Ascending aorta (tissue), 2 donors: ENCODE data around the gene CDK9. TPM values are rescaled to one million over a fixed set of nuclear protein-coding genes. Genes with fewer than 3 reads are reported as not detected.
A peak's percentile ranks its signal among the peaks of the same experiment; 100 is the strongest.
"Not testable (repeated sequence)": the region's sequence is repeated elsewhere in the genome, so short reads cannot be mapped to it uniquely, and the experiment has no call there.

Experiments
- DNase-seq, 2 donors: peaks; one replicate each; pipeline ENCODE4 v3.0.0-alpha.2; 2019; ENCODE audit warnings: low spot score in 2 of 2
- H3K27ac ChIP-seq, 2 donors: fragments of 200-600 bp; sonication (generic); one replicate each; pipeline ENCODE4 v1.5.1; 2016 to 2017; ENCODE audit warnings: mild to moderate bottlenecking in 1 of 2
- H3K27me3 ChIP-seq: fragments of 200-600 bp; sonication (generic); one replicate; pipeline ENCODE4 v1.5.1; 2017
- H3K36me3 ChIP-seq, 2 donors: fragments of 200-600 bp; sonication (generic); one replicate each; pipeline ENCODE4 v1.5.1; 2016
- H3K4me1 ChIP-seq, 2 donors: fragments of 200-600 bp; sonication (generic); one replicate each; pipeline ENCODE4 v1.5.1; 2016 to 2017; ENCODE audit warnings: mild to moderate bottlenecking in 1 of 2
- H3K4me3 ChIP-seq, 2 donors: fragments of 200-600 bp; sonication (generic); one replicate each; pipeline ENCODE4 v1.5.1; 2016 to 2017; ENCODE audit warnings: mild to moderate bottlenecking in 1 of 2
- H3K9me3 ChIP-seq, 2 donors: fragments of 200-600 bp; sonication (generic); one replicate each; pipeline ENCODE4 v1.5.1; 2016
- intact Hi-C: fragments of 100-400 bp; cut with DNase I; formaldehyde crosslinking; loops from one replicate; pipeline ENCODE4 v1.15.1; 2023
- total RNA-seq: library from RNA; depleted of rRNA; stranded (reverse); fragments of >200 nt; gene quantifications from one replicate; pipeline ENCODE4 v1.1.0, GENCODE V29; 2016
- TF ChIP-seq, protein P1 (sequence below), 3 experiments: fragments of 200-600 bp in 2 of 3; fragments of 450-650 bp in 1 of 3; sonication (generic) in 2 of 3; IDR thresholded peaks; one replicate each; pipeline ENCODE4 v1.5.1; 2016 to 2019; ENCODE audit warnings: antibody characterized with exemption in 3 of 3, mild to moderate bottlenecking in 1 of 3, moderate library complexity in 1 of 3

Gene CDK9
- total RNA-seq, 1 donor from 2014 or later, result 470 TPM

DNA sequence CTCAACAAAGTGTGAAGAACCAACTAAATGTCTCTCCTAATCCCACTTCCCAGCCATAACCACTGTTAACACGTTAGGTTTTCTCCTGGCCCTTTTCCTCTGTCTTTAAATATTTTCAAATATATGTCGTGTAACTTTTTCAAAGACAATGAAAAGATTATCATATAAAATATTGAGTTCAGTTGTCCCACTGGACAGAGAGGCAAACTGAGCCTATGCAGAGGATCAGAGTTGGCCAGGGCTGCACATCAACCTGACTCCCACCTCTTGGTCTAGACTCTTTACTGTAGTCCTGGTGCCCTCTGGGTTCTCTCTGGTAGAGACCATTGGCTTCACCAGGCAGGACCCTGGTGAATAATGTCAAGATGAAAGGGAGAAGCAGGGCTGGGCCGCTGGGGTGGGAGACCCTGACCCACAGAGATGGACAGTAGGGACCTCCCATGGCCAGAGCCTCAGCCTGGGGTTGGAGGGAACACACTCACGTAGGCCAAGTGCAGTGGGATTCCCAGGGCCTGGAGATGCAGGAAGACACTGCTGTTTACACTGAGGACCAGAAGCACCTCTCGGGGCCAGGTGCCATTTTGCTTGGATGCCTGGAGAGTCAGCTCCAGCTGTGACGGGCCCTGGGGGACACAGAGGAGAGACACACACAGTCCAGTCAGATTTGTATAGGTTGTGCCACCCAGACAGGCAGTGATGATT is 43.5 kb downstream of the CDK9 start:
- intact Hi-C loops, result loop anchor here (2.0 to 5.0 kb wide), 2 partner anchors 33 to 41 kb away; no protein-coding TSS in a partner anchor

DNA sequence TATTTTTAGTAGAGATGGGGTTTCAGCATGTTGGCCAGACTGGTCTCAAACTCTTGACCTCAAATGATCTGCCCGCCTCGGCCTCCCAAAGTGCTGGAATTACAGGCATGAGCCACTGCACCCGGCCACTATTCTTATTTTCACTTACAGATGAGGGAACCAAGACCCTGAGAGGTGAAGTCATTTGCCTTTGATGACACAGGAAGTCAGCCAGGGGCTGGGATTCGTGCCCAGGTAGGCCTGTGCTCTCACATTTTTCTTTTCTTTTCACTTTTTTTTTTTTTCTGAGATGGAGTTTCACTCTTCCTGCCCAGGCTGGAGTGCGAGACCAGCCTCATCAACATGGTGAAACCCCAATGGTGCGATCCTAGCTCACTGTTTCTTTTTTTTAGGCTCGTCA is 46.4 kb downstream of the CDK9 start:
- Histone ChIP-seq H3K27ac (peak overlapping the region; percentile 95 to 97), H3K27me3 (no peaks in the 10 kb centered on the region), H3K9me3 (no peaks in the 10 kb centered on the region), H3K4me1 (peaks cover 41 to 88% of the 10 kb centered on the region in 2 donors), H3K4me3 (peak overlapping the region in 1 of 2 donors; percentile 20), H3K36me3 (peaks cover 4 to 9% of the 10 kb centered on the region in 2 donors)
- TF ChIP-seq, protein P1, sequence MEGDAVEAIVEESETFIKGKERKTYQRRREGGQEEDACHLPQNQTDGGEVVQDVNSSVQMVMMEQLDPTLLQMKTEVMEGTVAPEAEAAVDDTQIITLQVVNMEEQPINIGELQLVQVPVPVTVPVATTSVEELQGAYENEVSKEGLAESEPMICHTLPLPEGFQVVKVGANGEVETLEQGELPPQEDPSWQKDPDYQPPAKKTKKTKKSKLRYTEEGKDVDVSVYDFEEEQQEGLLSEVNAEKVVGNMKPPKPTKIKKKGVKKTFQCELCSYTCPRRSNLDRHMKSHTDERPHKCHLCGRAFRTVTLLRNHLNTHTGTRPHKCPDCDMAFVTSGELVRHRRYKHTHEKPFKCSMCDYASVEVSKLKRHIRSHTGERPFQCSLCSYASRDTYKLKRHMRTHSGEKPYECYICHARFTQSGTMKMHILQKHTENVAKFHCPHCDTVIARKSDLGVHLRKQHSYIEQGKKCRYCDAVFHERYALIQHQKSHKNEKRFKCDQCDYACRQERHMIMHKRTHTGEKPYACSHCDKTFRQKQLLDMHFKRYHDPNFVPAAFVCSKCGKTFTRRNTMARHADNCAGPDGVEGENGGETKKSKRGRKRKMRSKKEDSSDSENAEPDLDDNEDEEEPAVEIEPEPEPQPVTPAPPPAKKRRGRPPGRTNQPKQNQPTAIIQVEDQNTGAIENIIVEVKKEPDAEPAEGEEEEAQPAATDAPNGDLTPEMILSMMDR (IDR thresholded peaks at IDR 0.05), result no peak
- peak in 1 of 2 donors; percentile 84 for DNase-seq
- intact Hi-C loops, result loop anchor here (2.0 kb wide), 1 partner anchor 29 kb away; the partner anchor contains the start of gene FPGS

More for the DNA sequence above, 43.5 kb downstream of the CDK9 start:
- H3K36me3 ChIP-seq, result peaks cover 31 to 37% of the 10 kb centered on the region in 2 donors
- H3K4me1 ChIP-seq, result peaks cover 20 to 65% of the 10 kb centered on the region in 2 donors
- TF ChIP-seq, protein P1 (IDR thresholded peaks at IDR 0.05), result no peak
- no peaks in the 10 kb centered on the region for H3K9me3 ChIP-seq
- H3K27me3 ChIP-seq, result no peaks in the 10 kb centered on the region
- H3K27ac ChIP-seq, result peak overlapping the region; percentile 89 to 95
- DNase-seq, result no peak
- no peak overlapping the region for H3K4me3 ChIP-seq

DNA sequence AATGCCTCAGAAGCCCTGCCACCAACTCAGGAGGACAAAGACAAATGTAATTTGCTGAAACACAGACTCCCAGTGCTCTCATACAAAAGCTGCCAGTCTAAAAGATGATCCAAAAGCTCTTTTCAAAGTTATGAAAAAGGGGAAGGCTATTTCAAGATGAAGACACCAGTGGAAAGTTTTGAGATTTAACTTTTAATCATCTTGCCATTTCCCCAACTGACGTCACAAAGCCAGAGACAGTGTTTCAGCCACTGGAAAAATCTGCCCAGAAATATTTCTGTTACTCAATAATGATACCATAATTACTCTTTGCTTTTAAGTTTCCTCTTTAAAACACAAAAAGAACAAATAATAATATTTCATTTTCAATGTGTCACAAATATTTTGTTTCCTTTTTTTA is 47.7 kb downstream of the CDK9 start:
- TF ChIP-seq, protein P1 (IDR thresholded peaks at IDR 0.05), result no peak
- Histone ChIP-seq H3K9me3 (no peaks in the 10 kb centered on the region), H3K27ac (peak overlapping the region; percentile 95 to 97), H3K4me3 (no peak overlapping the region), H3K27me3 (no peaks in the 10 kb centered on the region), H3K4me1 (peaks cover 49 to 87% of the 10 kb centered on the region in 2 donors), H3K36me3 (peaks cover 0 to 7% of the 10 kb centered on the region in 2 donors)
- intact Hi-C loops, result loop anchor here (2.0 kb wide), 1 partner anchor 31 kb away; the partner anchor contains the start of gene FPGS
- DNase-seq, result no peak

DNA sequence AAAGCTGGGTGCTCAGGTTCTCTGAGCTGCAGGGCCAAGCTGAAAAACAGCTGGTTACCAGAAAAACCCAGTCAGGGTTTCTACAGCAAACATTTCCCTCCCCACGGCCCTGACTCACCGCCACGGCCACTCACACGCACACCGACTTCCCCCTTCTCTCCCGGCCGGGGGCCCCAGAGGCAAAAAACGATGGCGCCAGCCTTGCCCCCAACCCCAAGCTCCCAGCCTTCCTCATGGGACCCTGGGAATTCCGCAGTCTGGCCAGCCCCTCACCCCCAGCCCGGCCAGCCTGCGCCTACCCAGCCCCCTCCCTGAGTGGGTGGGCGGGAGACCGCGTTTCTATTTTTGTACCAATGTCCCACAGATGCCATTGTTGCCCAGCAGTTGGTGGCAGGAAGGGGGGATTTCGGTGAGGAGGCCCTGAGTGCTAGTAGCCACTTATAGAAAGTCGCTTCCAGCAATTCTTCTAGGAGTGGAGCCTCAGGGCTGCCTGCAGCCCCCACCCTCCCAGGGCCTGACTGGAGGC is 50.2 kb downstream of the CDK9 start:
- peak overlapping the region; percentile 95 to 97 for H3K27ac ChIP-seq
- peaks cover 11 to 17% of the 10 kb centered on the region in 2 donors for H3K36me3 ChIP-seq
- DNase-seq, result peak in 1 of 2 donors; percentile 86
- intact Hi-C loops, result no loop called here
- H3K27me3 ChIP-seq, result no peaks in the 10 kb centered on the region
- peak overlapping the region in 1 of 2 donors; percentile 42 for H3K4me3 ChIP-seq
- H3K4me1 ChIP-seq, result peaks cover 50 to 88% of the 10 kb centered on the region in 2 donors
- TF ChIP-seq, protein P1 (IDR thresholded peaks at IDR 0.05), result no peak
- no peaks in the 10 kb centered on the region for H3K9me3 ChIP-seq

DNA sequence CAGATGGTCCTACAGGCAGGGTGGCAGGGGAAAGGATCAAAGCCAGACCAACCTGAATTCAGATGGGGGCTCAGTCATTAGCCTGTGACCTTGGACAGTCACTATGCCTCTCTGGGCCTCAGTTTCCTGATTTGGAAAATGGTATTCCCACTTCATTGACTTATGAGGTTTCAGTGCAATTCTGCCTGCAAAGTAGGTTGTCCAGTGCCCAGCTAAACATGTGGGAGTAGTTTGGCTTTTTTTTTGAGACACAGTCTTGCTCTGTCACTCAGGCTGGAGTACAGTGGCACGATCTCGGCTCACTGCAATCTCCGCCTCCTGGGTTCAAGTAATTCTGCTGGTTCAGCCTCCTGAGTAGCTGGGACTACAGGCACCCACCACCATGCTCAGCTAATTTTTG is 50.7 kb downstream of the CDK9 start:
- Histone ChIP-seq H3K27ac (peak overlapping the region; percentile 95 to 97), H3K36me3 (peaks cover 14 to 22% of the 10 kb centered on the region in 2 donors), H3K4me1 (peaks cover 48 to 89% of the 10 kb centered on the region in 2 donors), H3K4me3 (peak overlapping the region in 1 of 2 donors; percentile 42)
- H3K27me3 ChIP-seq, DNase-seq, H3K9me3 ChIP-seq, intact Hi-C loops: not testable (repeated sequence)

DNA sequence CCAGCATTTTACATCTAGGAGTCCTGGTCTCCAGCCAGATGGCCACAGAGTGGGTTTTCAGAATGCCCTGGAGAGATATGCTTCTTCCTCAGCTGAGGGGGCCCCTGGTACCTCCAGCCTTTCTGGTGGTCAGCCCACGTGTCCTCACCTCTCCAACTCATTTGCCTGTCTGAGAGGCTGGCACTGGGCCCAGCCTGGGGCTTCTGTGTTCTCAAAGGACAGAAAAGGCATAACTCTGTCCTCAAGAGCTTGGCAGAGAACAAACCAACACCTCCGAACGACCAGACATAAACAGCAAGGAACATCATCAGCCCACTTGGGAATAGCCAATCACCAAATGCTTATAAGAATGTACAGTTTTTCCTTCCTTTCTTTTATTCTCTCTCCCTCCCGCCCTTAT is 51.5 kb downstream of the CDK9 start:
- Histone ChIP-seq H3K27ac (peak overlapping the region; percentile 95 to 97), H3K4me1 (peaks cover 42 to 84% of the 10 kb centered on the region in 2 donors), H3K27me3 (no peaks in the 10 kb centered on the region)

More for the DNA sequence above, 51.5 kb downstream of the CDK9 start:
- TF ChIP-seq, protein P1 (IDR thresholded peaks at IDR 0.05), result no peak
- no peak for DNase-seq
- no peaks in the 10 kb centered on the region for H3K9me3 ChIP-seq
- no peak overlapping the region for H3K4me3 ChIP-seq
- H3K36me3 ChIP-seq, result peaks cover 19 to 30% of the 10 kb centered on the region in 2 donors
- intact Hi-C loops, result no loop called here
